Effector memory CD8-positive, alpha-beta T cell (primary cell): ENCODE measurements around the gene PEBP1.
"Not testable (repeated sequence)": the region's sequence is repeated elsewhere in the genome, so short reads cannot be mapped to it uniquely, and the experiment has no call there.

Source experiments
- ATAC-seq: fragments of 150-1000 bp; cut with Tn5 transposase; replicated peaks from 2 replicates; pipeline ENCODE4 v1.10.0; 2021; ENCODE audit warnings: mild to moderate bottlenecking, moderate library complexity
- DNase-seq, 3 experiments: peaks; one replicate each; pipeline ENCODE4 v3.0.0; 2021
- H3K27ac Mint-ChIP-seq, 2 donors: one replicate each; pipeline ENCODE4 v1.8.0; 2022; ENCODE audit warnings: mild to moderate bottlenecking in 2 of 2, mixed read lengths in 2 of 2, moderate library complexity in 2 of 2
- H3K27me3 Mint-ChIP-seq, 2 donors: one replicate each; pipeline ENCODE4 v1.8.0; 2022; ENCODE audit warnings: mixed read lengths in 2 of 2
- H3K36me3 Mint-ChIP-seq: one replicate; pipeline ENCODE4 v1.8.0; 2022; ENCODE audit warnings: mild to moderate bottlenecking, moderate library complexity, mixed read lengths; ENCODE audit not compliant: insufficient read depth
- H3K4me1 Mint-ChIP-seq, 2 donors: one replicate each; pipeline ENCODE4 v1.8.0; 2022; ENCODE audit warnings: low read depth in 2 of 2, mixed read lengths in 2 of 2
- H3K4me3 Mint-ChIP-seq, 2 donors: one replicate each; pipeline ENCODE4 v1.8.0; 2022; ENCODE audit warnings: mild to moderate bottlenecking in 2 of 2, mixed read lengths in 2 of 2, moderate library complexity in 2 of 2
- H3K9me3 Mint-ChIP-seq, 2 donors: one replicate each; pipeline ENCODE4 v1.8.0; 2022; ENCODE audit warnings: mixed read lengths in 2 of 2

PEBP1 gene

GRCh38 chr12:118119449-118119879 is 16.5 kb upstream of the PEBP1 start:
- peaks cover 4 to 9% of the 10 kb centered on the region in 2 donors for H3K4me1 Mint-ChIP-seq
- peak overlapping the region in 1 of 2 donors; percentile 72 for H3K27ac Mint-ChIP-seq
- no peaks in the 10 kb centered on the region for H3K9me3 Mint-ChIP-seq
- no peaks in the 10 kb centered on the region for H3K27me3 Mint-ChIP-seq
- H3K36me3 Mint-ChIP-seq, result no peaks in the 10 kb centered on the region
- ATAC-seq, result no peak
- no peak for DNase-seq
- no peak overlapping the region for H3K4me3 Mint-ChIP-seq

- H3K27me3 Mint-ChIP-seq, result no peaks in the 10 kb centered on the region
- peaks cover 4 to 9% of the 10 kb centered on the region in 2 donors for H3K4me1 Mint-ChIP-seq
- no peak overlapping the region for H3K4me3 Mint-ChIP-seq
- no peaks in the 10 kb centered on the region for H3K36me3 Mint-ChIP-seq
- DNase-seq, result peak; percentile 50 to 60 (median 53)
- ATAC-seq, result peak; percentile 85
- peak overlapping the region; percentile 72 to 90 for H3K27ac Mint-ChIP-seq
- H3K9me3 Mint-ChIP-seq, result no peaks in the 10 kb centered on the region
Measured at GRCh38 chr12:118120579-118121363, 15.2 kb upstream of the PEBP1 start.

GRCh38 chr12:118122264-118122663 is 13.7 kb upstream of the PEBP1 start:
- ATAC-seq, result no peak
- DNase-seq, result no peak
- Mint-ChIP-seq H3K9me3 (no peaks in the 10 kb centered on the region), H3K4me3 (no peak overlapping the region), H3K27me3 (no peaks in the 10 kb centered on the region), H3K36me3 (no peaks in the 10 kb centered on the region), H3K4me1 (peaks cover 4 to 9% of the 10 kb centered on the region in 2 donors), H3K27ac (no peak overlapping the region)

GRCh38 chr12:118124333-118124874 is 11.5 kb upstream of the PEBP1 start:
- ATAC-seq (no peak), DNase-seq (no peak)
- Mint-ChIP-seq H3K27me3 (no peaks in the 10 kb centered on the region), H3K36me3 (no peaks in the 10 kb centered on the region), H3K4me3 (no peak overlapping the region), H3K4me1 (peaks cover 4 to 9% of the 10 kb centered on the region in 2 donors), H3K9me3 (no peaks in the 10 kb centered on the region), H3K27ac (peak overlapping the region in 1 of 2 donors; percentile 35)

GRCh38 chr12:118125743-118126118 is 10.2 kb upstream of the PEBP1 start:
- H3K27ac Mint-ChIP-seq, result no peak overlapping the region
- H3K27me3 Mint-ChIP-seq, result no peaks in the 10 kb centered on the region
- H3K36me3 Mint-ChIP-seq, result no peaks in the 10 kb centered on the region
- no peaks in the 10 kb centered on the region for H3K9me3 Mint-ChIP-seq
- H3K4me1 Mint-ChIP-seq, result peaks cover 0 to 3% of the 10 kb centered on the region in 2 donors
- ATAC-seq, result no peak
- DNase-seq, result no peak
- no peak overlapping the region for H3K4me3 Mint-ChIP-seq

- no peaks in the 10 kb centered on the region for H3K4me1 Mint-ChIP-seq
- no peak overlapping the region for H3K4me3 Mint-ChIP-seq
- H3K9me3 Mint-ChIP-seq, result no peaks in the 10 kb centered on the region
- H3K27me3 Mint-ChIP-seq, result no peaks in the 10 kb centered on the region
- ATAC-seq (no peak), DNase-seq (no peak)
- H3K27ac Mint-ChIP-seq, result no peak overlapping the region
- no peaks in the 10 kb centered on the region for H3K36me3 Mint-ChIP-seq
Measured at GRCh38 chr12:118126119-118126757, 9.7 kb upstream of the PEBP1 start.

- DNase-seq, result no peak
- Mint-ChIP-seq H3K36me3 (no peaks in the 10 kb centered on the region), H3K4me3 (no peak overlapping the region), H3K9me3 (no peaks in the 10 kb centered on the region), H3K27ac (no peak overlapping the region), H3K4me1 (peaks cover 0 to 4% of the 10 kb centered on the region in 2 donors), H3K27me3 (no peaks in the 10 kb centered on the region)
- no peak for ATAC-seq
Measured at GRCh38 chr12:118127867-118128266, 8.1 kb upstream of the PEBP1 start.

- not testable (repeated sequence) for H3K9me3 Mint-ChIP-seq, ATAC-seq, H3K27ac Mint-ChIP-seq, H3K27me3 Mint-ChIP-seq, DNase-seq, H3K4me3 Mint-ChIP-seq, H3K4me1 Mint-ChIP-seq, H3K36me3 Mint-ChIP-seq
Measured at GRCh38 chr12:118129436-118129835, 6.5 kb upstream of the PEBP1 start.

GRCh38 chr12:118136559-118137003 is 657 bp downstream of the PEBP1 start:
- H3K4me1 Mint-ChIP-seq, result peaks cover 9 to 16% of the 10 kb centered on the region in 2 donors
- peak overlapping the region; percentile 87 to 93 for H3K4me3 Mint-ChIP-seq
- no peaks in the 10 kb centered on the region for H3K9me3 Mint-ChIP-seq
- peak overlapping the region; percentile 81 to 84 for H3K27ac Mint-ChIP-seq
- ATAC-seq (peak; percentile 24), DNase-seq (peak; percentile 12 to 27 (median 16))
- H3K27me3 Mint-ChIP-seq, result no peaks in the 10 kb centered on the region
- H3K36me3 Mint-ChIP-seq, result peaks cover 33% of the 10 kb centered on the region

GRCh38 chr12:118137148-118137678 is 1.3 kb downstream of the PEBP1 start:
- Mint-ChIP-seq H3K4me3 (peak overlapping the region; percentile 87 to 93), H3K27ac (peak overlapping the region; percentile 81 to 84), H3K4me1 (peaks cover 9 to 13% of the 10 kb centered on the region in 2 donors), H3K27me3 (no peaks in the 10 kb centered on the region), H3K9me3 (no peaks in the 10 kb centered on the region), H3K36me3 (peaks cover 38% of the 10 kb centered on the region)
- ATAC-seq, result no peak
- DNase-seq, result no peak

GRCh38 chr12:118140825-118141224 is 4.9 kb downstream of the PEBP1 start:
- Mint-ChIP-seq H3K4me1 (peaks cover 12% of the 10 kb centered on the region in 2 donors), H3K27me3 (no peaks in the 10 kb centered on the region), H3K9me3 (no peaks in the 10 kb centered on the region), H3K36me3 (peaks cover 66% of the 10 kb centered on the region), H3K4me3 (no peak overlapping the region), H3K27ac (peak overlapping the region in 1 of 2 donors; percentile 53)
- no peak for ATAC-seq
- no peak for DNase-seq

GRCh38 chr12:118144499-118144898 is 8.6 kb downstream of the PEBP1 start:
- Mint-ChIP-seq H3K4me3 (no peak overlapping the region), H3K27me3 (no peaks in the 10 kb centered on the region), H3K9me3 (no peaks in the 10 kb centered on the region), H3K27ac (no peak overlapping the region), H3K4me1 (peaks cover 0 to 5% of the 10 kb centered on the region in 2 donors), H3K36me3 (peaks cover 78% of the 10 kb centered on the region)
- ATAC-seq (no peak), DNase-seq (no peak)

GRCh38 chr12:118145113-118145797 is 9.3 kb downstream of the PEBP1 start:
- Mint-ChIP-seq H3K36me3 (peaks cover 78% of the 10 kb centered on the region), H3K4me3 (no peak overlapping the region), H3K4me1 (peaks cover 0 to 5% of the 10 kb centered on the region in 2 donors), H3K27me3 (no peaks in the 10 kb centered on the region), H3K27ac (peak overlapping the region; percentile 38 to 41), H3K9me3 (no peaks in the 10 kb centered on the region)
- no peak for ATAC-seq
- no peak for DNase-seq
